RPMI7951 (cell line): Measurements from ENCODE around the gene EIF2S1. TPM values are rescaled to one million over a fixed set of nuclear protein-coding genes. Genes with fewer than 3 reads are reported as not detected.

Experiments
- DNase-seq: peaks from one replicate; pipeline ENCODE4 v3.0.0-alpha.2; 2012; ENCODE audit warnings: low read depth
- total RNA-seq: library from RNA; depleted of rRNA; stranded (reverse); fragments of >200 nt; shearing (Covaris generic); gene quantifications from 2 replicates; pipeline ENCODE4 v1.2.3, GENCODE V29; 2014; rRNA removed

The EIF2S1 gene
- total RNA-seq, 1 experiment from 2014 or later: 258 TPM

GRCh38 chr14:67435603-67436002 is 75.5 kb downstream of the EIF2S1 start:
- no peak for DNase-seq

Other genes starting within 250 kb of the EIF2S1 start
- not detected in 2 replicates for gene GARIN2, start 170.9 kb upstream of the EIF2S1 start, total RNA-seq
- gene PALS1, start 118.9 kb upstream of the EIF2S1 start, total RNA-seq: 19.5 and 23.6 TPM in 2 replicates
- 122 and 130 TPM in 2 replicates for gene ATP6V1D, start 524 bp upstream of the EIF2S1 start, total RNA-seq
- gene PLEK2, start 51.8 kb downstream of the EIF2S1 start, total RNA-seq: 13.7 and 14.5 TPM in 2 replicates
- gene TMEM229B, start 128.4 kb downstream of the EIF2S1 start, total RNA-seq: 3.7 TPM in 2 replicates
- gene PLEKHH1, start 173.0 kb downstream of the EIF2S1 start, total RNA-seq: 2.3 and 2.6 TPM in 2 replicates
- 18.5 and 20.9 TPM in 2 replicates for gene PIGH, start 239.9 kb downstream of the EIF2S1 start, total RNA-seq